Heart right ventricle (tissue), 16 donors: ENCODE results near the gene DHODH. TPM values are rescaled to one million over a fixed set of nuclear protein-coding genes. Genes with fewer than 3 reads are reported as not detected.

Experiments
- ATAC-seq, 8 donors: fragments of 200-7000 bp; cut with Tn5 transposase; one replicate each; pipeline ENCODE4 v1.9.1; 2020; ENCODE audit warnings: mild to moderate bottlenecking in 8 of 8, moderate library complexity in 8 of 8, moderate number of reproducible peaks in 1 of 8
- DNase-seq, 2 donors: peaks; one replicate each; pipeline ENCODE4 v3.0.0-alpha.2; 2020
- H3K27ac ChIP-seq, 10 donors: fragments of 200-600 bp; sonication (generic) in 2 of 10; one replicate each; pipeline versions ENCODE4 v1.5.0 to v1.8.0; 2020 to 2022; ENCODE audit warnings: mild to moderate bottlenecking in 3 of 10
- H3K27me3 ChIP-seq, 7 donors: fragments of 200-600 bp; one replicate each; pipeline ENCODE4 v1.8.0; 2021 to 2022; ENCODE audit warnings: mild to moderate bottlenecking in 2 of 7
- H3K36me3 ChIP-seq, 9 donors: fragments of 200-600 bp; sonication (generic) in 1 of 9; one replicate each; pipeline versions ENCODE4 v1.5.0 to v1.8.0; 2020 to 2022; ENCODE audit warnings: mild to moderate bottlenecking in 2 of 9
- H3K4me1 ChIP-seq, 9 donors: fragments of 200-600 bp; sonication (generic) in 1 of 9; one replicate each; pipeline versions ENCODE4 v1.5.0 to v1.8.0; 2020 to 2022; ENCODE audit warnings: mild to moderate bottlenecking in 4 of 9
- H3K4me3 ChIP-seq, 10 donors: fragments of 200-600 bp; sonication (generic) in 2 of 10; one replicate each; pipeline versions ENCODE4 v1.5.0 to v1.8.0; 2020 to 2022; ENCODE audit warnings: mild to moderate bottlenecking in 7 of 10, moderate library complexity in 2 of 10
- H3K9me3 ChIP-seq, 11 donors: fragments of 200-600 bp in 10 of 11; sonication (generic) in 2 of 11; one replicate each; pipeline versions ENCODE4 v1.5.0 to v1.8.0; 2013 to 2022; ENCODE audit warnings: mild to moderate bottlenecking in 2 of 11, control low read depth in 1 of 11, moderate library complexity in 1 of 11
- CTCF ChIP-seq, 9 donors: fragments of 200-600 bp; sonication (generic) in 2 of 9; IDR thresholded peaks; one replicate each; pipeline versions ENCODE4 v1.5.0 to v1.8.0; 2021 to 2022; ENCODE audit warnings: antibody characterized with exemption in 9 of 9, mild to moderate bottlenecking in 5 of 9, moderate library complexity in 1 of 9
- WGBS, 2 donors: extraction: QIAGEN DNeasy Blood & Tissue Kit; methylation state at CpG; one replicate each; pipeline ENCODE4 v1.1.7; 2013; ENCODE audit warnings: inconsistent platforms in 1 of 2; 5-methylcytosine and 5-hydroxymethylcytosine counted together
- intact Hi-C, 10 donors: fragments of 100-400 bp; cut with DNase I; formaldehyde crosslinking; loops; one replicate each; pipeline versions ENCODE4 v1.11.1 to v1.14.2; 2022
- long read RNA-seq, 3 donors: library from polyadenylated mRNA; unstranded; transcript quantifications; one replicate each; pipeline ENCODE4 v2.0.0, GENCODE V29; 2020 to 2021
- polyA plus RNA-seq, 2 donors: library from polyadenylated mRNA; stranded (reverse); fragments of 200-250 nt; gene quantifications; one replicate each; pipeline ENCODE4 v1.2.3, GENCODE V29; 2013
- total RNA-seq, 10 donors: library from RNA; stranded (reverse); fragmentation: NEBNext Ultra II Directional in 3 of 10; extraction: Animal tissue kit (Norgen Biotek cat#: 25700) in 3 of 10; gene quantifications; one replicate each; pipeline versions ENCODE4 v1.2.1 to v1.2.4, GENCODE V29; 2021 to 2023
- donor health status: Arrhythmogenic right ventricular cardiomyopathy.
- donor health status: ischemic (EF 13 %, LVEDD 7.1; RV severe dilation, severe dysfunction).
- donor health status: healthy with polysubstance abuse.
- donor health status: DM: no; HTN: yes; CAD: no.
- donor health status: DM: no; HTN: no; CAD: no.
- donor health status: ischemic (EF 25% LVEDD 6.9; RV normal size, moderate dysfunction).
- donor health status: ischemic (EF 25% LVEDD 5.7; RV mildly dilated, moderate dysfunction).
- donor health status: healthy.
- donor health status: DM: yes; HTN: yes; CAD: no.
- donor health status: Ischemic cardiomyopathy.
- donor health status: ischemic (EF 35%, LVEDD 5.7; RV mildly dilated, moderate dysfunction).
- donor health status: nonischemic (EF 11% LVEDD 7.7; RV severe dilation, severe dysfunction).
- donor health status: DM: yes; HTN: yes; CAD: no.
- donor health status: PGD.
- donor health status: ischemic (EF 29% LVEDD 5.4; RV normal size, mild dysfunction).
- donor health status: nonischemic (EF 23%, LVEDD 6.1; RV moderate dilation, normal function).

Gene DHODH
- total RNA-seq = 10 to 100 TPM in 3 of 10 donors, 1 to 10 TPM in 7; 6.1 to 12.6 (median 8.9) TPM
- polyA plus RNA-seq = 1 to 10 TPM; 6.6 to 7.0 TPM
- long read RNA-seq, donor 1, transcript DHODH-201 (9 exons, 2,426 nt) = major isoform, 17 of 23 reads
- long read RNA-seq, donor 1, partial matches to known transcripts = 2 of 23 reads
- long read RNA-seq, donor 1, other reads (novel, unspliced or antisense) = 4 of 23 reads
- long read RNA-seq, donor 2, transcript DHODH-201 (9 exons, 2,426 nt) = major isoform, 20 of 30 reads
- long read RNA-seq, donor 2, partial matches to known transcripts = 5 of 30 reads
- long read RNA-seq, donor 2, other reads (novel, unspliced or antisense) = 5 of 30 reads
- long read RNA-seq, donor 3, full-length matches to known transcripts = 40 of 54 reads
- long read RNA-seq, donor 3, partial matches to known transcripts = 6 of 54 reads
- long read RNA-seq, donor 3, other reads (novel, unspliced or antisense) = 8 of 54 reads

DNA sequence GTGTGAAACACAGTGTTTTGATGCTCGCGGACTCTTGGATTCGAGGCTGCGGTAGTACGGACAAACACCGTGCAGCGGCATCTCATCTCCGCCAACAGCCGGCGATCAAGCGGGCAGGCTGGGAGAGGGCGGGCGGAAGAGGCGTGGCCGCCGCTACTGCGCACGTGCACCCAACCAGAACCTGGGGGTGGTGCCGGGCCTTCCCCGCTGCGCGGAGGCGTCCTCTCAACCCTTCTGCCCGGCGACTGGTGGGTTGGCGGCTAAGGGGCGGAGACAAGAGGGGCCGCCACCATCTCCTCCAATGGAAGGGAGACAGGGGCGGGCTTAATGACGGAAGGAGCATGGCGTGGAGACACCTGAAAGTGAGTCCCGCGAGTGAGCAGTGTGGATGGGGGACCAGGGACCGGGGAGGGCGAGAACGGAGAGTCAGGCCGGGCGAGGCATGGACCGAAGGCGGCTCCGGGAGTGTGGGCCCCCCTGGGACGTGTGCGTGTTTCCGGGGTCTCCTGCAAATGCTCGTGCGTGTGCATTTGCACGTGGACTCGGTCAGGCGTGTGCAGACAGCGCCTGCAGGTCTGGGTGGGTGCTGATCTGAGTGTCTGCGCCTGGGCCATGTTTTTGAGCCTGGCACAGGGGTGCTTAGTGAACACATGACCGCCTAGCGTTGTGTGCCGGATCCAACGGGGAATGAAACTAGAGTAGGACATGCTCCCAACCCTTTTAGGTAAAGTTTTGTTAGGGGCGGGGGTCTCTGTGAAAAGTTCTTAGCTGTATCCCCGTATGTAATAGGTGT, at the start of gene DHODH:
Gene DHODH, plus strand, starts transcription at position 321 of the 793 bp plus-strand sequence. Its CDS starts 21 bp downstream, at position 342.
- intact Hi-C loops = loop anchor here in 1 of 10 donors (1.0 kb wide), 1 partner anchor 85 kb away; the partner anchor contains the start of genes DHX38 and TXNL4B
- 0 to 1% methylated on average over 57 of the region's 57 CpGs for WGBS, 2 donors
- no peaks in the 10 kb centered on the region for H3K27me3 ChIP-seq

DNA sequence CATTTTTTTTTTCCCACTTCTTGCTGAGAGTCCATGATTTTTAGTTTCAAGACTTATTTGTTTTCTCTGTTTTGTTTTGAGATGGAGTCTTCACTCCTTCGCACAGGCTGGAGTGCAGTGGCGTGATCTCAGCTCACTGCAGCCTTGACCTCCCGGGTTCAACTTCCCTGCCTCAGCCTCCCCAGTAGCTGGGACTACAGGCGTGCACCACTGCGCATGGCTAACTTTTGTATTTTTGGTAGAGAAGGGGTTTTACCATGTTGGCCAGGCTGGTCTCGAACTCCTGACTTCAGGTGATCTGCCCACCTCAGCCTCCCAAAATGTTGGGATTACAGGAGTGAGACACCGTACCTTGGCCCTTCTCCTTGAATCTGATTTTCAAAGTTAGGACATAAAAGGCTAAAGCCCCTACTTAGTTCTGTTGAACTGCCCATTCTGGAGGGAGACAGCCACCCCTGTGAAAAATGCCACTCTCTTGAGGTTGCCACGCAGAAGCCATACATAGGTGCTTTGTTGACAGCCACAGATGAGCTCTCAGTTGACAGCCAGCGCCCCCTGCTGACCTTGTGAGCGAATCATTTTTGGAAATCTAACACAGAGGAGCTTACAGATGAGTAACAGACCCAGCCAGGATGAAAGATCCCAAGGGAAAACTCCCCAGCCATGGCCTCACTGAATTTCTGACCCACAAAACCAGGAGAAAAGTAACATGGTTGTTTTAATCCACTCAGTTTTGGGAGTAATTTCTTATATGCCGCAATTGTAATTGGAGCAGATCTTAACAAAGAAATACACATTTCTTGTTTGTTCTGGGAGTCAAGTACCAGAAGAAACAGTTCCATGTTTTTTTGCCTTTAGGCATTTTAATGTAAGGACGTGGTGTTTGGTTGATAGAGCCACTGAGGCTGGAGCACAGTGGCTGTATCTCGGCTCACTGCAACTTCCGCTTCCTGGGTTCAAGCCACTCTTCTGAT, 47.2 kb upstream of the DHODH start:
- peak; percentile 66 to 90 (median 83) for TF ChIP-seq CTCF (IDR thresholded peaks at IDR 0.05)

More for the DNA sequence above, at the start of gene DHODH:
- peak; percentile 99 to 100 (median 100) for ATAC-seq
- peaks cover 0 to 19% (median 16%) of the 10 kb centered on the region in 9 donors for H3K4me1 ChIP-seq
- H3K9me3 ChIP-seq = no peaks in the 10 kb centered on the region
- peak in 4 of 9 donors; percentile 21 to 42 (median 40) for TF ChIP-seq CTCF (IDR thresholded peaks at IDR 0.05)
- H3K4me3 ChIP-seq = peak within 1 kb of the TSS; percentile 60 to 98 (median 90)
- peaks cover 0 to 11% (median 0%) of the 10 kb centered on the region in 9 donors for H3K36me3 ChIP-seq
- peak; percentile 98 for DNase-seq
- H3K27ac ChIP-seq = peak within 1 kb of the TSS in 9 of 10 donors; percentile 23 to 78 (median 60)

DNA sequence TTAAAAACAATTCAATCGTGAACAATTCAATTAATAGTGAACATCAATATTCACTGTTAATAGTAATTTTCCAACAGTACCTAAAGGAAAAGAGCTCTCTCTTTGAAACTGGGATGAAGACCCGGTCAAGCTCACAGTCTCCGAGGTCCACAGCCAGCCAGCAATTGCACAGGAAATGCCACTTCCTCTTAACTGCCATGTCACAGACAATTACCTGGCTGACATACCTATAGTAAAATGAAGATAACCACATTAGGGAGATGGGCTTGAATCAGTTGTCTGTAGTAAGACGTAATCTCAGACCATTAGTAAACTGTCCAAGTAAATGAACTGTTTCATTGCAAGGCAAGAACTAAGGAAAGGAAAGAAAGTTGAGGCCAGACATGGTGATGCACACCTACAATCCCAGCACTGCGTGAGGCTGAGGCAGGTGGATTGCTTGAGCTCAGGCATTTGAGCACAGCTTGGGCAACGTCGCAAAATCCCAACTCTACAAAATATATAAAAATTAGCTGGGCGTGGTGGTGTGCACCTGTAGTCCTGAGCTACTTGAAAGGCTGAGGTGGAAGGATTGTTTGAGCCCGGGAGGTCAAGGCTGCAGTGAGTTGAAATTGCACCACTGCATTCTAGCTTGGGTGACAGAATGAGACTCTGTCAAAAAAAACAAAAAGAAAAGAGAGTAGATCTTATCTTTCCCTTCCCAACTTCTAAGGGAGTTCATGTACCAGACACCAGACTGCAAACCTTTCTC, 45.2 kb upstream of the DHODH start:
- intact Hi-C loops = loop anchor here in 7 of 10 donors (5.0 to 10.0 kb wide), 3 partner anchors 66 to 81 kb away; partner anchors contain the start of genes ZNF821 (in 6 of the 7) and IST1 (in 1 of the 7)
- H3K27me3 ChIP-seq = no peaks in the 10 kb centered on the region
- WGBS, 2 donors = 75 to 81% methylated on average over 9 of the region's 9 CpGs
- H3K4me3 ChIP-seq = no peak overlapping the region
- TF ChIP-seq CTCF (IDR thresholded peaks at IDR 0.05) = no peak
- H3K9me3 ChIP-seq = no peaks in the 10 kb centered on the region
- H3K4me1 ChIP-seq = peaks cover 0 to 8% (median 0%) of the 10 kb centered on the region in 9 donors
- no peaks in the 10 kb centered on the region for H3K36me3 ChIP-seq
- DNase-seq (no peak), ATAC-seq (no peak)
- H3K27ac ChIP-seq = no peak overlapping the region

More for the DNA sequence above, 47.2 kb upstream of the DHODH start:
- Histone ChIP-seq H3K36me3 (no peaks in the 10 kb centered on the region), H3K27me3 (no peaks in the 10 kb centered on the region), H3K27ac (no peak overlapping the region), H3K9me3 (no peaks in the 10 kb centered on the region), H3K4me3 (no peak overlapping the region), H3K4me1 (peaks cover 0 to 14% (median 0%) of the 10 kb centered on the region in 9 donors)
- 56 to 58% methylated on average over 14 of the region's 14 CpGs for WGBS, 2 donors
- DNase-seq = peak; percentile 81 to 88
- intact Hi-C loops = loop anchor here in 9 of 10 donors (1.0 to 10.0 kb wide), 5 partner anchors 64 to 79 kb away; partner anchors contain the start of genes ZNF821 (in 6 of the 9) and IST1 (in 1 of the 9)
- ATAC-seq = peak; percentile 81 to 99 (median 94)
